Liver (tissue), 3 donors: ENCODE data around the gene OR2AT4.

Source experiments
- CTCF ChIP-seq: fragments of 150-350 bp; IDR thresholded peaks from 2 replicates; pipeline ENCODE4 v1.5.1; 2017; ENCODE audit warnings: improper control_type of control experiment, low read depth, low read length; ENCODE audit not compliant: missing input control
- EGR1 ChIP-seq, 2 donors: IDR thresholded peaks; 2 replicates each; pipeline ENCODE4 v1.6.1; 2016 to 2018; ENCODE audit warnings: antibody characterized with exemption in 2 of 2, low read depth in 2 of 2
- FOXA1 ChIP-seq: IDR thresholded peaks from 2 replicates; pipeline ENCODE4 v1.6.1; 2016; ENCODE audit warnings: antibody characterized with exemption
- HNF4A ChIP-seq, 2 donors: conservative IDR thresholded peaks; 2 replicates each; pipeline ENCODE4 v1.6.1; 2016; ENCODE audit warnings: antibody characterized with exemption in 2 of 2, mild to moderate bottlenecking in 2 of 2
- HNF4G ChIP-seq: IDR thresholded peaks from 2 replicates; pipeline ENCODE4 v1.6.1; 2016; ENCODE audit warnings: antibody characterized with exemption
- JUND ChIP-seq, 2 donors: IDR thresholded peaks; 2 replicates each; pipeline ENCODE4 v1.6.1; 2016; ENCODE audit warnings: antibody characterized with exemption in 2 of 2
- MAX ChIP-seq: IDR thresholded peaks from 2 replicates; pipeline ENCODE4 v1.6.1; 2016; ENCODE audit warnings: antibody characterized with exemption
- NR2F2 ChIP-seq: IDR thresholded peaks from 2 replicates; pipeline ENCODE4 v1.6.1; 2016; ENCODE audit warnings: antibody characterized with exemption
- RAD21 ChIP-seq, 2 donors: IDR thresholded peaks; 2 replicates each; pipeline ENCODE4 v1.6.1; 2016; ENCODE audit warnings: antibody characterized with exemption in 2 of 2, mild to moderate bottlenecking in 2 of 2
- REST ChIP-seq: IDR thresholded peaks from 2 replicates; pipeline ENCODE4 v1.6.1; 2016; ENCODE audit warnings: antibody characterized with exemption, mild to moderate bottlenecking
- SP1 ChIP-seq: IDR thresholded peaks from 2 replicates; pipeline ENCODE4 v1.6.1; 2018; ENCODE audit warnings: antibody characterized with exemption, mild to moderate bottlenecking
- TAF1 ChIP-seq: conservative IDR thresholded peaks from 2 replicates; pipeline ENCODE4 v1.6.1; 2016; ENCODE audit warnings: antibody characterized with exemption, mild to moderate bottlenecking
- ZBTB33 ChIP-seq: IDR thresholded peaks from 2 replicates; pipeline ENCODE4 v1.6.1; 2016; ENCODE audit warnings: antibody characterized with exemption
- donor health status: healthy.
- donor health status: healthy.

- no peak for TF ChIP-seq JUND (IDR thresholded peaks at IDR 0.05)
- no peak for TF ChIP-seq REST
- no peak for TF ChIP-seq CTCF
- no peak for TF ChIP-seq MAX
- TF ChIP-seq TAF1: no peak
- no peak for TF ChIP-seq FOXA1
- TF ChIP-seq NR2F2: no peak
- no peak for TF ChIP-seq ZBTB33
- TF ChIP-seq RAD21 (IDR thresholded peaks at IDR 0.05): no peak
- no peak for TF ChIP-seq SP1
- no peak for TF ChIP-seq HNF4G
- no peak for TF ChIP-seq EGR1 (IDR thresholded peaks at IDR 0.05; ENCODE audit: low read depth in 2 of 2)
- no peak for TF ChIP-seq HNF4A (conservative IDR thresholded peaks at IDR 0.05)
These were observed 55.4 kb downstream of the OR2AT4 start for GRCh38 chr11:75041263-75041662.
